Endodermal cell (in vitro differentiated cells): Measurements from ENCODE around the gene ATP5MC2. TPM values are rescaled to one million over a fixed set of nuclear protein-coding genes. Genes with fewer than 3 reads are reported as not detected.
A peak's percentile ranks its signal among the peaks of the same experiment; 100 is the strongest.
"Not testable (repeated sequence)": the region's sequence is repeated elsewhere in the genome, so short reads cannot be mapped to it uniquely, and the experiment has no call there.

Experiments
- DNase-seq: peaks from one replicate; pipeline ENCODE4 v3.0.0-alpha.2; 2017
- H3K27ac ChIP-seq: 2 replicates; pipeline ENCODE4 v1.5.1; 2013; ENCODE audit warnings: mild to moderate bottlenecking, low read depth, low read length, moderate library complexity
- H3K27me3 ChIP-seq: 2 replicates; pipeline ENCODE4 v1.6.1; 2013; ENCODE audit warnings: mild to moderate bottlenecking, low read length, moderate library complexity; ENCODE audit not compliant: insufficient read depth, control insufficient read depth, poor library complexity, severe bottlenecking
- H3K36me3 ChIP-seq: 2 replicates; pipeline ENCODE4 v1.7.0; 2013; ENCODE audit warnings: mild to moderate bottlenecking, low read length, moderate library complexity; ENCODE audit not compliant: control insufficient read depth, insufficient read depth
- H3K4me1 ChIP-seq: one replicate; pipeline ENCODE4 v1.7.0; 2013; ENCODE audit warnings: low read length; ENCODE audit not compliant: control insufficient read depth, insufficient read depth
- H3K4me3 ChIP-seq: 2 replicates; pipeline ENCODE4 v1.5.1; 2013; ENCODE audit warnings: mild to moderate bottlenecking, low read length, moderate library complexity
- H3K9ac ChIP-seq: 2 replicates; pipeline ENCODE4 v1.6.1; 2013; ENCODE audit warnings: mild to moderate bottlenecking, low read length, moderate library complexity; ENCODE audit not compliant: poor library complexity, severe bottlenecking; ENCODE audit errors: extremely low read depth
- H3K9me3 ChIP-seq: 2 replicates; pipeline ENCODE4 v1.6.1; 2013; ENCODE audit warnings: mild to moderate bottlenecking, low read length, moderate library complexity; ENCODE audit not compliant: control insufficient read depth
- H3K27ac Mint-ChIP-seq: 2 replicates; pipeline ENCODE4 v1.8.0; 2020; ENCODE audit warnings: mixed read lengths
- H3K27me3 Mint-ChIP-seq: 2 replicates; pipeline ENCODE4 v1.8.0; 2021; ENCODE audit warnings: mild to moderate bottlenecking, mixed read lengths; ENCODE audit not compliant: insufficient read depth
- H3K36me3 Mint-ChIP-seq: 2 replicates; pipeline ENCODE4 v1.8.0; 2020; ENCODE audit warnings: low read depth, mixed read lengths
- H3K4me1 Mint-ChIP-seq: 2 replicates; pipeline ENCODE4 v1.8.0; 2020; ENCODE audit warnings: mixed read lengths
- H3K4me3 Mint-ChIP-seq: 2 replicates; pipeline ENCODE4 v1.8.0; 2020; ENCODE audit warnings: mild to moderate bottlenecking, moderate library complexity, mixed read lengths
- H3K9me3 Mint-ChIP-seq: 2 replicates; pipeline ENCODE4 v1.8.0; 2020; ENCODE audit warnings: mild to moderate bottlenecking, mixed read lengths
- WGBS, 2 experiments: methylation state at CpG; one replicate each; pipeline versions ENCODE4 v1.1.5 to v1.1.7; 2013; ENCODE audit warnings: missing lambda C conversion rate in 2 of 2, mixed read lengths in 1 of 2; ENCODE audit not compliant: insufficient coverage in 1 of 2, insufficient read length in 1 of 2; 5-methylcytosine and 5-hydroxymethylcytosine counted together
- total RNA-seq, 2 donors: library from RNA; stranded (reverse); fragmentation: NEBNext Ultra II Directional in 1 of 2; extraction: Animal tissue kit (Norgen Biotek cat#: 25700) in 1 of 2; gene quantifications; 2 replicates in 1 of 2; 3 replicates in 1 of 2; pipeline ENCODE4 v1.2.1, GENCODE V29; 2021
- TF ChIP-seq, protein P1 (sequence below): fragments of 200-600 bp; sonication (generic); conservative IDR thresholded peaks from 2 replicates; pipeline ENCODE4 v1.5.0; 2021; ENCODE audit warnings: antibody characterized with exemption, mild to moderate bottlenecking

ATP5MC2 gene
- total RNA-seq, 2 donors from 2014 or later, result 299 to 307 TPM

DNA sequence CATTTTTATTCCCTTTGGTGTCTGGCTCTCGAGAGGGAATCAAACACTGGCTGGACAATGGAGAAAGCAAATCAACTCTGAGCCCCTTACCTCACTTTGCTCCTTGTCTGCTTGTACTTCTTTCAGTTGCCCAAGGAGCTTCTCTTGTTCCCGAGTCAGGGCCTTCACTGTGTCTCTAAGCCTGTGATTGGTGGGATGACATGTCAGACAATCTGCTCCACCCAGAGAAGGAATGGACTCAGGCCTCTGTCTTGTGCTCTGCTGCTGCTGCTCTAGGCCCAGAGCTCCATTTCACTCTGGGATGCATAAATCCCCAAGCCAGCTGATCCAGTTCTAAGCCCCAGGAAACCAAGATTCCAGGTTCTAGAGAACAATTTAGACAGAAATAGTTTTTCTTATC, 43.8 kb upstream of the ATP5MC2 start:
- Mint-ChIP-seq H3K9me3 (no peaks in the 10 kb centered on the region), H3K36me3 (peaks cover 32% of the 10 kb centered on the region), H3K4me3 (no peak overlapping the region), H3K27me3 (no peaks in the 10 kb centered on the region), H3K4me1 (no peaks in the 10 kb centered on the region), H3K27ac (no peak overlapping the region)
- Histone ChIP-seq H3K9me3 (no peaks in the 10 kb centered on the region), H3K9ac (no peak overlapping the region), H3K27ac (no peak overlapping the region), H3K36me3 (peaks cover 3% of the 10 kb centered on the region), H3K4me1 (no peaks in the 10 kb centered on the region), H3K27me3 (no peaks in the 10 kb centered on the region), H3K4me3 (no peak overlapping the region)
- peak; percentile 81 for DNase-seq
- TF ChIP-seq, protein P1, sequence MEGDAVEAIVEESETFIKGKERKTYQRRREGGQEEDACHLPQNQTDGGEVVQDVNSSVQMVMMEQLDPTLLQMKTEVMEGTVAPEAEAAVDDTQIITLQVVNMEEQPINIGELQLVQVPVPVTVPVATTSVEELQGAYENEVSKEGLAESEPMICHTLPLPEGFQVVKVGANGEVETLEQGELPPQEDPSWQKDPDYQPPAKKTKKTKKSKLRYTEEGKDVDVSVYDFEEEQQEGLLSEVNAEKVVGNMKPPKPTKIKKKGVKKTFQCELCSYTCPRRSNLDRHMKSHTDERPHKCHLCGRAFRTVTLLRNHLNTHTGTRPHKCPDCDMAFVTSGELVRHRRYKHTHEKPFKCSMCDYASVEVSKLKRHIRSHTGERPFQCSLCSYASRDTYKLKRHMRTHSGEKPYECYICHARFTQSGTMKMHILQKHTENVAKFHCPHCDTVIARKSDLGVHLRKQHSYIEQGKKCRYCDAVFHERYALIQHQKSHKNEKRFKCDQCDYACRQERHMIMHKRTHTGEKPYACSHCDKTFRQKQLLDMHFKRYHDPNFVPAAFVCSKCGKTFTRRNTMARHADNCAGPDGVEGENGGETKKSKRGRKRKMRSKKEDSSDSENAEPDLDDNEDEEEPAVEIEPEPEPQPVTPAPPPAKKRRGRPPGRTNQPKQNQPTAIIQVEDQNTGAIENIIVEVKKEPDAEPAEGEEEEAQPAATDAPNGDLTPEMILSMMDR, result no peak
- WGBS, 2 experiments, result 74 to 86% methylated on average over 1 to 2 of the region's 2 CpGs

DNA sequence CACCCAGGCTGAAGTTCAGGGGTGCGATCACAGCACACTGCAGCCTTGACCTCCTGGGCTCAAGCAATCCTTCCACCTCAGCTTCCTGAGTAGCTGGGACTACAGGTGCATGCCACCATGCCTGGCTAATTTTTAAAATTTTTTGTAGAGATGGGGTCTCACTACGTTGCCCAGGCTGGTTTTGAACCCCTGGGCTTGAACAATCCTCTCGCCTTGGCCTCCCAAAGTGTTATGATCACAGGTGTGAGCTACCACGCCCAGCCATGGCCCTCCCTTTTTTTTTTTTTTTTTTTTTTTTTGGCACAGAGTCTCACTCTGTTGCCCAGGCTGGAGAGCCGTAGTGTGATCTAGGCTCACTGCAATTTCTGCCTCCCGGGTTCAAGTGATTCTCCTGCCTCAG, 42.7 kb upstream of the ATP5MC2 start:
- not testable (repeated sequence) for DNase-seq, H3K9me3 Mint-ChIP-seq, H3K27me3 Mint-ChIP-seq, H3K4me3 ChIP-seq, H3K27ac ChIP-seq, H3K27me3 ChIP-seq, H3K4me1 ChIP-seq, H3K36me3 ChIP-seq, H3K4me3 Mint-ChIP-seq, H3K4me1 Mint-ChIP-seq, H3K27ac Mint-ChIP-seq, H3K9ac ChIP-seq, H3K9me3 ChIP-seq
- 93 to 100% methylated on average over 3 to 6 of the region's 6 CpGs for WGBS, 2 experiments
- H3K36me3 Mint-ChIP-seq, result peaks cover 34% of the 10 kb centered on the region

DNA sequence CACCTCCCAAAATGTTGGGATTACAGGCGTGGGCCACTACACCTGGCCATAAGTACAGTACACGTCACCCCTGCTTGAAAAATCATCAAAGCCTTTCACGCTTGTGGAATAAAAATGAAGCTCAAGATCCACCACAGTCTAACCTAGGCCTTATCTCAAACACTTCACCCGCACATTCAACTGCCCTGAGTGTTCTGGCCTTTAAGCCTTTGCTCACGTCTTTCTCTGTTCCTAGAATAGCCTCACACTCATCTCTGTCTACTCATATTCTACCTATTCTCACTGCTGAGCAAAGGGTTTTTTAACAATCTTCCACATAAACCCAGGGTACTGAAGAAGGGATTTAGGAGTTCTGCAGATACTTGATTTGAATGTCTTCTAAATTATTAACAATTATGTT, 41.4 kb upstream of the ATP5MC2 start:
- peaks cover 5% of the 10 kb centered on the region for H3K4me1 ChIP-seq
- TF ChIP-seq, protein P1, result no peak
- Mint-ChIP-seq H3K27ac (no peak overlapping the region), H3K4me1 (no peaks in the 10 kb centered on the region), H3K36me3 (peaks cover 40% of the 10 kb centered on the region), H3K27me3 (no peaks in the 10 kb centered on the region), H3K9me3 (no peaks in the 10 kb centered on the region), H3K4me3 (no peak overlapping the region)
- H3K4me3 ChIP-seq, result no peak overlapping the region
- no peak for DNase-seq
- 90 to 95% methylated on average over 3 to 5 of the region's 5 CpGs for WGBS, 2 experiments
- H3K9me3 ChIP-seq, result no peaks in the 10 kb centered on the region
- H3K36me3 ChIP-seq, result peaks cover 3% of the 10 kb centered on the region
- no peaks in the 10 kb centered on the region for H3K27me3 ChIP-seq
- no peak overlapping the region for H3K9ac ChIP-seq
- H3K27ac ChIP-seq, result no peak overlapping the region

DNA sequence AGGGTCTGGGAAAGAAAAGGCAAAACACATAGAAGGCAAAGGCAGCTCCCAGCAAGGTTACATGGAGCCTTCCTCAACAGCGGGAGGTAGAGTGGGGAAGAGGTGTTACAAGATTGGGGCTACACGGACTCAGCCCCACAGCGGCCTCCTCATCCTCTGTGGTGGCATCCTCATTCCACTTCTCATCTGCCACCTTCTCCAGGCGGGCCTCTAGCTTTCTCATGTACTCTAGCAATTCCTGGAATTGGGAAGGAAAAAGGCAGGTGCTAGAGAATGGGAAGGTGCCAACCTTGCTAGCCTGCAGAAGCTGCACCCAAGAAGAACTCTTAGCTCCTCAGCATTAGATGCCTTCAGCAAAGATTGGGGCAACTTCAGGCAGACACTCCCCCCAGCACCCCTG, 38.1 kb upstream of the ATP5MC2 start:
- no peak overlapping the region for H3K4me3 Mint-ChIP-seq

More for the DNA sequence above, 38.1 kb upstream of the ATP5MC2 start:
- H3K4me1 Mint-ChIP-seq, result no peaks in the 10 kb centered on the region
- no peaks in the 10 kb centered on the region for H3K9me3 Mint-ChIP-seq
- Histone ChIP-seq H3K9ac (no peak overlapping the region), H3K27me3 (peaks cover 8% of the 10 kb centered on the region), H3K9me3 (no peaks in the 10 kb centered on the region), H3K4me1 (peaks cover 5% of the 10 kb centered on the region), H3K27ac (no peak overlapping the region), H3K4me3 (no peak overlapping the region), H3K36me3 (no peaks in the 10 kb centered on the region)
- no peak for DNase-seq
- H3K27me3 Mint-ChIP-seq, result peaks cover 8% of the 10 kb centered on the region
- TF ChIP-seq, protein P1, result no peak
- no peak overlapping the region for H3K27ac Mint-ChIP-seq
- WGBS, 2 experiments, result 85% methylated on average over 4 of the region's 4 CpGs; no CpG with 5 or more reads in 1 of the 2 experiments
- H3K36me3 Mint-ChIP-seq, result peaks cover 25% of the 10 kb centered on the region
